Right lobe of liver (tissue), 4 donors: Measurements from ENCODE around the gene PRRC2C.

ENCODE experiments used
- CTCF ChIP-seq, 4 donors: fragments of 200-600 bp in 3 of 4; fragments of 450-650 bp in 1 of 4; IDR thresholded peaks; one replicate each; pipeline versions ENCODE4 v1.5.1 to v1.8.0; 2016 to 2022; ENCODE audit warnings: antibody characterized with exemption in 4 of 4, mild to moderate bottlenecking in 2 of 4
- POLR2A ChIP-seq: fragments of 450-650 bp; IDR thresholded peaks from one replicate; pipeline ENCODE4 v1.6.1; 2017; ENCODE audit warnings: antibody characterized with exemption, mild to moderate bottlenecking
- donor health status: DM: no; HTN: no; CAD: no.
- donor health status: DM: no; HTN: no; CAD: no.
- donor health status: DM: no; HTN: yes; CAD: no.

- TF ChIP-seq CTCF (IDR thresholded peaks at IDR 0.05) (no peak), POLR2A (no peak)
These were observed 131.3 kb downstream of the PRRC2C start for GRCh38 chr1:171616586-171616985.
